HL-60 (cell line): ENCODE results near the gene R3HDM2.

Experiments
- DNase-seq, 2 experiments: peaks; one replicate each; pipeline ENCODE4 v3.0.0-alpha.2; 2010 to 2020; ENCODE audit warnings: low read depth in 1 of 2, low spot score in 1 of 2
- H3K27ac ChIP-seq: fragments of 250-450 bp; sonication (Bioruptor Pico); replicated peaks from 2 replicates; pipeline ENCODE4 v1.5.1; 2020; ENCODE audit warnings: mild to moderate bottlenecking, moderate library complexity
- H3K27me3 ChIP-seq: fragments of 250-450 bp; sonication (Bioruptor Pico); 2 replicates; pipeline ENCODE4 v1.5.1; 2021; ENCODE audit warnings: mild to moderate bottlenecking, moderate library complexity; ENCODE audit not compliant: insufficient read depth, poor library complexity, severe bottlenecking
- H3K4me3 ChIP-seq: replicated peaks from 2 replicates; pipeline ENCODE4 v1.5.1; 2011; ENCODE audit warnings: mild to moderate bottlenecking, control low read depth, low read length; ENCODE audit not compliant: insufficient read depth
- GABPA ChIP-seq: IDR thresholded peaks from 2 replicates; pipeline ENCODE4 v1.6.1; 2012; ENCODE audit warnings: low read depth
- POLR2AphosphoS5 ChIP-seq: IDR thresholded peaks from 2 replicates; pipeline ENCODE4 v1.6.1; 2012; ENCODE audit warnings: low read depth
- SPI1 ChIP-seq: IDR thresholded peaks from 2 replicates; pipeline ENCODE4 v1.6.1; 2012; ENCODE audit warnings: low read depth, mild to moderate bottlenecking, borderline replicate concordance
- TF ChIP-seq, protein P1 (sequence below): IDR thresholded peaks from 2 replicates; pipeline ENCODE4 v1.6.1; 2012; ENCODE audit warnings: low read depth; ENCODE audit not compliant: insufficient replicate concordance
- TF ChIP-seq, protein P2 (sequence below): IDR thresholded peaks from one replicate; pipeline ENCODE4 v1.5.1; 2011; ENCODE audit warnings: low read length, control low read depth, inconsistent platforms; ENCODE audit not compliant: insufficient read depth

Gene R3HDM2

DNA sequence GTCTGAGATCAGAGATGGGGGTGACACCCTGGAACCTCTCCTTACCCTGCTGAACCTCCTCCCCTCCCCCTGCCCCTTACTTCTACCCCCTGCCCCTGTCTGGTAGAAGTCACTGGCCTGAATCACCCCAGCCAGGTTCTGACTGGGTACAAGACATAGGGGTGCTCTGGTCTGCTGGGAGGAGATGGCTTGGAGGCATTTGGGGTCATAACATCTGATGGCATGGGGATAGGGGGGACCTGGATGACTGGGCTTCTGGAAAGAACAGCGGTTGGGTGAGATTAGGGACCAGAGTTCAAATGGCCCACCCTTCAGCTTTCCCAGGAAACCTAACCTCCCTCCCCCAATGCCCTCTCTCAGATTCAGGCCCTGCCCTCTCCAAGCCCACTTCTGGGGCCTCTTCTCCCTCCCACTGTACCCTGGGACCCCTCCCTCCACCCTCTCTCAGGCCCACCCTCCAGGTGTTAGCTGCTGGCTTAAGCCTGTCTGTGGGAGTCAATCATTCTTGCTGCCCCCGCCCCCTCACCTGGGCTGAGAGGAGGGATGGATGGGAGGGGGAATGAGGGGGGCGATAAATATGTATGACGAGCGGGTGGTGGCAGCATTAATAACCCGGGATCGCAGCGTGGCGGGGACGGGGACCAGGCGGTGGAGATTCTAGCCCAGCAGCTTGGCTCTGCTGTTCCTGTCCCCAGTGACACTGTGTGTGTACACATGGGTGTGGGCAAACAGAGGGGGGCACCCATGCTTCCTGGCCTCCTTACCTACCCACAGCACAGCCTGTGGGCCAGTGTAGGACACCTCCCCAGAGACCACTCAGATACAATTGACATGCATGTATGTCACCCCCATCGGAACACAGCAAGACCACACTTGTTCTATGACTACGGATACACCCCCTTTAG, 208.3 kb downstream of the R3HDM2 start:
- no peak overlapping the region for H3K27ac ChIP-seq
- no peak for DNase-seq
- H3K27me3 ChIP-seq = peaks cover 85% of the 10 kb centered on the region
- no peak overlapping the region for H3K4me3 ChIP-seq
- no peak for TF ChIP-seq GABPA
- TF ChIP-seq POLR2AphosphoS5 = no peak
- TF ChIP-seq, protein P1, sequence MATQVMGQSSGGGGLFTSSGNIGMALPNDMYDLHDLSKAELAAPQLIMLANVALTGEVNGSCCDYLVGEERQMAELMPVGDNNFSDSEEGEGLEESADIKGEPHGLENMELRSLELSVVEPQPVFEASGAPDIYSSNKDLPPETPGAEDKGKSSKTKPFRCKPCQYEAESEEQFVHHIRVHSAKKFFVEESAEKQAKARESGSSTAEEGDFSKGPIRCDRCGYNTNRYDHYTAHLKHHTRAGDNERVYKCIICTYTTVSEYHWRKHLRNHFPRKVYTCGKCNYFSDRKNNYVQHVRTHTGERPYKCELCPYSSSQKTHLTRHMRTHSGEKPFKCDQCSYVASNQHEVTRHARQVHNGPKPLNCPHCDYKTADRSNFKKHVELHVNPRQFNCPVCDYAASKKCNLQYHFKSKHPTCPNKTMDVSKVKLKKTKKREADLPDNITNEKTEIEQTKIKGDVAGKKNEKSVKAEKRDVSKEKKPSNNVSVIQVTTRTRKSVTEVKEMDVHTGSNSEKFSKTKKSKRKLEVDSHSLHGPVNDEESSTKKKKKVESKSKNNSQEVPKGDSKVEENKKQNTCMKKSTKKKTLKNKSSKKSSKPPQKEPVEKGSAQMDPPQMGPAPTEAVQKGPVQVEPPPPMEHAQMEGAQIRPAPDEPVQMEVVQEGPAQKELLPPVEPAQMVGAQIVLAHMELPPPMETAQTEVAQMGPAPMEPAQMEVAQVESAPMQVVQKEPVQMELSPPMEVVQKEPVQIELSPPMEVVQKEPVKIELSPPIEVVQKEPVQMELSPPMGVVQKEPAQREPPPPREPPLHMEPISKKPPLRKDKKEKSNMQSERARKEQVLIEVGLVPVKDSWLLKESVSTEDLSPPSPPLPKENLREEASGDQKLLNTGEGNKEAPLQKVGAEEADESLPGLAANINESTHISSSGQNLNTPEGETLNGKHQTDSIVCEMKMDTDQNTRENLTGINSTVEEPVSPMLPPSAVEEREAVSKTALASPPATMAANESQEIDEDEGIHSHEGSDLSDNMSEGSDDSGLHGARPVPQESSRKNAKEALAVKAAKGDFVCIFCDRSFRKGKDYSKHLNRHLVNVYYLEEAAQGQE = no peak
- TF ChIP-seq, protein P2, sequence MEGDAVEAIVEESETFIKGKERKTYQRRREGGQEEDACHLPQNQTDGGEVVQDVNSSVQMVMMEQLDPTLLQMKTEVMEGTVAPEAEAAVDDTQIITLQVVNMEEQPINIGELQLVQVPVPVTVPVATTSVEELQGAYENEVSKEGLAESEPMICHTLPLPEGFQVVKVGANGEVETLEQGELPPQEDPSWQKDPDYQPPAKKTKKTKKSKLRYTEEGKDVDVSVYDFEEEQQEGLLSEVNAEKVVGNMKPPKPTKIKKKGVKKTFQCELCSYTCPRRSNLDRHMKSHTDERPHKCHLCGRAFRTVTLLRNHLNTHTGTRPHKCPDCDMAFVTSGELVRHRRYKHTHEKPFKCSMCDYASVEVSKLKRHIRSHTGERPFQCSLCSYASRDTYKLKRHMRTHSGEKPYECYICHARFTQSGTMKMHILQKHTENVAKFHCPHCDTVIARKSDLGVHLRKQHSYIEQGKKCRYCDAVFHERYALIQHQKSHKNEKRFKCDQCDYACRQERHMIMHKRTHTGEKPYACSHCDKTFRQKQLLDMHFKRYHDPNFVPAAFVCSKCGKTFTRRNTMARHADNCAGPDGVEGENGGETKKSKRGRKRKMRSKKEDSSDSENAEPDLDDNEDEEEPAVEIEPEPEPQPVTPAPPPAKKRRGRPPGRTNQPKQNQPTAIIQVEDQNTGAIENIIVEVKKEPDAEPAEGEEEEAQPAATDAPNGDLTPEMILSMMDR = no peak
- no peak for TF ChIP-seq SPI1

DNA sequence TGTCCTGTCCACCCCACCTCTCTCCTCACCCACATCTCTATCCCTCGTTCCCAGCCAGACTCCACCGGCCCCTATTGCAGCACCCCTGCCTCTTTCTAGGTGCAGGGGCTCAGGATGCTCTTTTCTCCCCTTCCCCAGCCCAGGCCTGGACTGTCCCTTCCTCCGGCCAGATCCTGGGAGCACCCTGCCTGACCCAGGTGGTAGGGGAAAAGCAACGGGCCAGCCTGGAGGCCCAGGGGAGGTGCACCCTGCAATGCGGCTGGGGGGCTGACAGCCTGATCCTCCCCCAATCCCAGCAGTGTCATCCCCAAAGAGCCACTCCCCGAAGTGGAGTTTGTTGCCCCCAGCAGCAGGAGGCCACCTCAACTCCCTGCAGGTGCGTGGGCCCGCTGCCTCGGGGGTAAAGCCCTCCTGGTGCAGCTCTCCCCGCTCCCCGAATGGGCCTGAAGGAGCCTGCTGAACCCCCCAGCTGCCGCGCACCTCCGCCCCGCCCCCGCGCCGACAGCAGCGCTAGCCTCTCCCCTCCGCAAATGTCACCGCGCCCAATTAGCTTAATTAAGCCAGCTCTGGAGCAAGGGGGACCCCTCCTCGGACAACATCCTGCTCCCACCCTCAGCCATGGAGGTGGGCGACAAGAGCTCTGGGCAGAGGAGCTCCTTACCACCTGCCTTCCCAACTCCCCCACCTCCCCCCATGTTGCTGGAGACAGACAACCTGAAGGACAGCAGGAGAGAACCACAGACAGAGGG, 209.5 kb downstream of the R3HDM2 start:
- H3K27me3 ChIP-seq = peaks cover 84% of the 10 kb centered on the region
- no peak overlapping the region for H3K4me3 ChIP-seq
- DNase-seq = no peak
- TF ChIP-seq, protein P2 = no peak
- TF ChIP-seq, protein P1 = no peak
- no peak for TF ChIP-seq POLR2AphosphoS5
- TF ChIP-seq GABPA = no peak
- TF ChIP-seq SPI1 = no peak
- no peak overlapping the region for H3K27ac ChIP-seq

DNA sequence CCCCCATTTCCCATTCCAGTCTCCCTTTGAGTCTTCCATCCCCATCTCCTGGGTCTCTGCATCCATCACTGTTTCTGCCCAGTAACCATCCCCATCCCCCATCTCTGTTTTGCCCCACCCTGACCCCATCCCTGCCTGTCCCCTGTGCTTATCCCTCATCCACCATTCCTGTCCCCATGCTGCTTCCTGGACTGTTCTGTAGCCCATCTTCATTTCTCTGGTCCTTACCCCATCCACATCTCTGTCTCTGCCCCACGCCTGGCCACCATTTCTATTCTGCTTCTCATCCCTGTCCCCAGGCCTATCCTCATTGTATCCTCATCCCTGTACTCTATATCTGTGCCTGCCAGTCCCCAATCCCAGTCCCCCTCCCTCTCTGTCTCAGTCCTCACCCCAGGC, 210.1 kb downstream of the R3HDM2 start:
- Histone ChIP-seq H3K27ac (no peak overlapping the region), H3K27me3 (peaks cover 88% of the 10 kb centered on the region), H3K4me3 (no peak overlapping the region)
- TF ChIP-seq GABPA (no peak), POLR2AphosphoS5 (no peak), SPI1 (no peak)
- TF ChIP-seq, protein P1 = no peak
- TF ChIP-seq, protein P2 = no peak
- DNase-seq = no peak
